Activated CD8-positive, alpha-beta memory T cell treated with anti-CD3 and anti-CD28 coated beads, Interleukin-2, amount 50 U/mL, for 1 hour (primary cell): Measurements from ENCODE around the gene RREB1.
"Not testable (repeated sequence)": the region's sequence is repeated elsewhere in the genome, so short reads cannot be mapped to it uniquely, and the experiment has no call there.

ENCODE experiments used
- DNase-seq: peaks from one replicate; pipeline ENCODE4 v3.0.0-alpha.2; 2020; ENCODE audit errors: extremely low read depth

RREB1 gene

DNA sequence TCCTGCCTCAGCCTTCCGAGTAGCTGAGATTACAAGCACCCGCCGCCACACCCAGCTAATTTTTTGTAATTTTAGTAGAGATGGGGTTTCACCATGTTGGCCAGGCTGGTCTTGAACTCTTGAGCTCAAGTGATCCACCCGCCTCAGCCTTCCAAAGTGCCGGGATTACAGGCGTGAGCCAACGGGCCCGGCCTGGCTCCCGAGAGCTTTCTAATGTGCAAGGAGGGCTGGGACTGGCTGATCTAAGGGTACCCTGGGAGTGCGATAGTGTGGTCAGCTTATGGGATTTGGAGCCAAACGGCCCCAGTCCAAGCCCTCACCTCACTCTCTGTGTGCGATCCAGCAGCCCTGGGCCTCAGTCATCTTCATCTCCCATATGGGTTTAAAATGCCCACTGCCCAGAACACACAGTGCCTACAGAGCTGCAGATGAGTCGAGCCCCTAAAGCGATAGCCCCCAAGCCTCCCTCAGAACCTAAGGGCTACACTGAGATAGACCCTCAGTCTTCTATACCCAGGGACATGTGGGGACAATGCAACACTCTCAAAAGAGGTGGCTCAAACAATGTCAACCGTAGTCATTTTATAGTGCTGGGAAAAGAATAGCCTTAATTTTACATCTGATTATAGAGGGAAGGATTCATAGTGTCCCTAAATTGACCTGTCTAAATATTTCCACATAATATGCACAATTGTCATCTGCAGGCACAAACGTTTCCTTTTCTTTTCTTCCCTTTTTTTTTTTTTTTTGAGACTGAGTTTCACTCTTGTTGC lies 155.2 kb downstream of the RREB1 start:
- no peak for DNase-seq

DNA sequence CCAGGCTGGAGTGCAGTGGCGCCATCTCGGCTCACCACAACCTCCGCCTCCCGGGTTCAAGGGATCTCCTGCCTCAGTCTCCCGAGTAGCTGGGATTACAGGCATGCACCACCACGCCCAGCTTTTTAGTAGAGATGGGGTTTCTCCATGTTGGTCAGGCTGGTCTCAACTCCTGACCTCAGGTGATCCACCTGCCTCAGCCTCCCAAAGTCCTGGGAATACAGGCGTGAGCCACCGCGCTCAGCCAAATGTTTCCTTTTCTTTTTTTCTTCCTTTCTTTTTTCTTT lies 155.7 kb downstream of the RREB1 start:
- DNase-seq, result not testable (repeated sequence)

- DNase-seq, result no peak
Measured at GRCh38 chr6:7264041-7264440, 156.3 kb downstream of the RREB1 start.

GRCh38 chr6:7264686-7265384 lies 157.1 kb downstream of the RREB1 start:
- DNase-seq, result no peak

- DNase-seq, result not testable (repeated sequence)
Measured at GRCh38 chr6:7265385-7265726, 157.6 kb downstream of the RREB1 start.

DNA sequence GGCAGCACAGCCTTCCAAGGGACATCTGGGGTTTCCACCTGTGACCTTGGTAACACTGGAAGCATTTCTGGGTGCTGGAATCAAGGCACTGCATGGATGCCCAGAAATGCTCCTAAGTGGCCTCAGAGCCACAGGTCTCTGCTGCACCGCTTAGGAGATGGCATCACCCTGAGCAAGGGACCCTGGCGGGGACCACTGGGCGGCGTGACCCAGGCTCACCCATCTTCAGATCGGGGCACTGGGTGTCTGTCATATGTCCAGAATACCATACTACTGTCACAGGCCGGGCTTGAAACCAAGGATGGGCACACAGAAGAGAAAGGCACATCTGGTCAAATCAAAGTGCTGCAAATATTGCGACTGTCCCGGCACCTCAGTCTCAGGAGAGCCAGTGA lies 159.3 kb downstream of the RREB1 start:
- no peak for DNase-seq

DNA sequence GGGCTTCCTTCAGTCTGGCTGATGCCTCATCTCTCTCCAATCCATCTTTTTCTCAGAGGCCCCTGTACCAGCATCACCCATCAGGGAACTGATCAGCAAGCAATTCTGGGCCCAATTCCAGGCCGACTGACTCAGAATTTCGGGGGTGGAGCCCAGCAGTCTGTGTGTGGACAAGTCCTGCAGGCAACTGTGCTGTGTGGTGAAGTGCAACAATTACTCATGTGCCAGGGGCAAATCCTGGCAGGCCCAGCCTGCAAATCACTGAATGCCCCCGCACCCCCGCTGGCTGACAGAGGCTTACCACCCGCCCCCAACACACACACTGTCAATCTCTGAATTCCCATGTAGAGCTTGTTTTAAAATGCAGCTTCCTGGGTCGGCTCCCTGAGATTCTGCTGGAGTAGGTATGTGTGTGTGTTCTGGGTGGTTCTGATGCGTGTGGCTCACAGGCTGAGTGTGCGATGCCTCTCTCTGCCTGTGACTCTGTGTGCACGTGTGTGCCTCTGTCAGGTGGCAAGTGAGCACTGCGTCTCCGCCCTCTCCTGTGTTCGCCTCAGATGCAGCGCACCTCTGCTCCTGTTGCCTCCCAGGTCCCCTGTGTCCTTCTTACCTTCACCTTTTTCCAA lies 159.8 kb downstream of the RREB1 start:
- DNase-seq, result no peak

GRCh38 chr6:7268362-7268761 lies 160.6 kb downstream of the RREB1 start:
- no peak for DNase-seq

- no peak for DNase-seq
Measured at GRCh38 chr6:7268816-7269555, 161.2 kb downstream of the RREB1 start.

DNA sequence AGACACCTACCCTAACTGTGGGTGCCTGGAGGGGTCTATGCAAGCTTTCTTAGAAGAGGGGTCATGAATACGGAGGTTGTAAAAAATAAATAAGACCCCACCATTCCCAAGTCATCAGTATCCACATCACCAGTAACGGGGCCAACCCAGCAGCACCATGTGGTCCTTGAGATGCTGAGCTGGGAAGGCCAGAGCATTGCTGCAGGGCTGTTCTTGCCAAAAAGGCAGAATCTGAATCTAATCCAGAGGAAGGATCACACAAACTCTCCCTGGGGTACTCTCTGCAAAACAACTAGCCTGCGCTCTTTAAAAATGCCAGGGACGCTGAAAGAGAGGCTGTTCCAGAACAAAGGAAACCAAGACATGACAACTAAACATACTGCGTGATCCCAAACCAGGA lies 162.1 kb downstream of the RREB1 start:
- no peak for DNase-seq

- DNase-seq, result no peak
Measured at GRCh38 chr6:7270320-7271204, 162.8 kb downstream of the RREB1 start.

GRCh38 chr6:7271205-7271534 lies 163.4 kb downstream of the RREB1 start:
- no peak for DNase-seq

GRCh38 chr6:7273709-7274108 lies 165.9 kb downstream of the RREB1 start:
- DNase-seq, result no peak

DNA sequence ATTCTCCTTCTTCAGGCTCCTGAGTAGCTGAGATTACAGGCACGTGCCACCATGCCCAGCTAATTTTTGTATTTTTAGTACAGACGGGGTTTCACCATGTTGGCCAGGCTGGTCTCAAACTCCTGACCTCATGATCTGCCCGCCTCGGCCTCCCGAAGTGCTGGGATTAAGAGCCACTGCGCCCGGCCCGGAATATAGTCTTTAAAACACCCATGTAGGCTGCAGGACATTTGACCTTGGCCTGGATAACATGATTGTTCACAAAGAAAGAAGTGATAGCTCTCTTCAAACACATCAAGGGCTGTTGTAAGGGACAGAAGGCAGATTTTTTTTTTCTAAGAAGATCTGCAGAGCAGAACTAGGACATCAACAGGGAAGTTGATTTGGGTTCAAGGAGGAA lies 166.8 kb downstream of the RREB1 start:
- not testable (repeated sequence) for DNase-seq

DNA sequence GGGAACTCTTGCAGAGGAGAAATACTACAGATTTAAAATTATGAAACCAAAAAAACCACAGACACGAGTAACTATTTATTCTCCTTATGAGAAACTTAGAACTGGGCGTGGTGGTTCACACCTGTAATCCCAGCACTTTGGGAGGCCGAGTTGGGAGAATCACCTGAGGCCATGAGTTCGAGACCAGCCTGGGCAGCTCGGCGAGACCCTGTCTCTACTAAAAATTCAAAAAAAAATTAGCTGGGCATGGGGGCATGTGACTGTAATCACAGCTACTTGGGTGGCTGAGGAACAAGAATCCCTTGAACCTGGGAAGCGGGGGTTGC lies 168.4 kb downstream of the RREB1 start:
- DNase-seq, result no peak

GRCh38 chr6:7282097-7282906 lies 174.5 kb downstream of the RREB1 start:
- no peak for DNase-seq

GRCh38 chr6:7283676-7284075 lies 175.9 kb downstream of the RREB1 start:
- DNase-seq, result no peak

DNA sequence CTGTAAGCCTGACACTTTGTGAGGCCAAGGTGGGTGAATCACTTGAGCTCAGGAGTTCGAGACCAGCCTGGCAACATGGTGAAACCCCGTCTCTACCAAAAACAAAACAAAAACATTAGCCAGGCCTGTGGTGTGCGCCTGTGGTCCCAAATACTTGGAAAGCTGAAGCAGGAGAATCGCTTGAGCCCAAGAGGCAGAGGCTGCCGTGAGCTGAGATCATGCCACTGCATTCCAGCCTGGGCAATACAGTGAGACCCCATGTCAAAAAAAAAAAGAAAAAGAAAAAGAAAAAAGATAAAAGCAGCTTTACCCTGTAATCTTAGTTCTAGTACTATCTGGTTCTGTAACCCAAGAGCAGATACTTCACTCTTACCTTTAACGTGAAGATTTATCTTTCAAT lies 177.7 kb downstream of the RREB1 start:
- DNase-seq, result no peak

- DNase-seq, result no peak
Measured at GRCh38 chr6:7290079-7290478, 182.3 kb downstream of the RREB1 start.

GRCh38 chr6:7292596-7293255 lies 185.0 kb downstream of the RREB1 start:
- DNase-seq, result no peak

DNA sequence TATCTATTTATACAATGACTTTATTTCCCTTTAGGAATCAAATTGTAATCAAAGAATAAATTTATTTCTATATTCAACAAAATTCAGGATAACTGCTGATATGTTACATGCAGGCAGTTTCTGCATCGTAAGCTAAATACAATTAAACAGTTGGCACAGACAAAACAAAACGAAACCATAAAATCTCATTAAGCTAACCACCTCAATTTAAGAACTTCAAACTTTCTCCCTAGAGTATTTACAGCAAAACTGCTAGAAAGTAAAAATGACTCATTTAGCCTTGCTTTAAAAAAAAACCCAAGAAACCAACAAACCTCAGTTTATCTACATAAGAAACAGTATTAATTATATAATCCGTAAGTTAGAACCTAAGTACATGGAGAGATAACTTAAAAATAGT lies 188.2 kb downstream of the RREB1 start:
- DNase-seq, result no peak
